Kidney (tissue), 14 donors: Measurements from ENCODE around the gene SORCS2. TPM values are rescaled to one million over a fixed set of nuclear protein-coding genes. Genes with fewer than 3 reads are reported as not detected.

Experiments
- DNase-seq, 5 donors: peaks; one replicate each; pipeline ENCODE4 v3.0.0-alpha.2; 2013 to 2020
- FAIRE-seq: peaks from 2 replicates; lab custom pipeline; 2012; peaks lifted over from hg19 to GRCh38; lab: Jason Lieb, UNC
- H3K27ac ChIP-seq, 2 donors: one replicate each; pipeline ENCODE4 v1.7.0; 2013; ENCODE audit warnings: low read depth in 2 of 2, low read length in 2 of 2, inconsistent platforms in 1 of 2
- H3K27me3 ChIP-seq: one replicate; pipeline ENCODE4 v1.7.1; 2013; ENCODE audit warnings: low read length, inconsistent platforms; ENCODE audit not compliant: control insufficient read depth, insufficient read depth
- H3K36me3 ChIP-seq, 3 donors: one replicate each; pipeline versions ENCODE4 v1.7.0 to v1.7.1; 2013; ENCODE audit warnings: low read length in 3 of 3, control low read depth in 1 of 3, inconsistent platforms in 1 of 3; ENCODE audit not compliant: insufficient read depth in 3 of 3, control insufficient read depth in 2 of 3
- H3K4me1 ChIP-seq, 3 donors: one replicate each; pipeline versions ENCODE4 v1.7.0 to v1.7.1; 2013; ENCODE audit warnings: low read length in 3 of 3, inconsistent platforms in 1 of 3, low read depth in 1 of 3; ENCODE audit not compliant: control insufficient read depth in 2 of 3, insufficient read depth in 2 of 3
- H3K4me3 ChIP-seq, 3 donors: one replicate each; pipeline versions ENCODE4 v1.7.0 to v1.8.1; 2013; ENCODE audit warnings: low read length in 3 of 3, control low read depth in 1 of 3, inconsistent platforms in 1 of 3
- H3K9ac ChIP-seq, 3 donors: one replicate each; pipeline versions ENCODE4 v1.7.0 to v1.7.1; 2013; ENCODE audit warnings: low read length in 3 of 3, control low read depth in 1 of 3, inconsistent platforms in 1 of 3
- H3K9me3 ChIP-seq, 3 donors: one replicate each; pipeline versions ENCODE4 v1.7.0 to v1.7.1; 2013; ENCODE audit warnings: low read length in 3 of 3, control low read depth in 1 of 3, inconsistent platforms in 1 of 3; ENCODE audit not compliant: control insufficient read depth in 2 of 3, insufficient read depth in 1 of 3
- intact Hi-C: fragments of 100-400 bp; cut with DNase I; formaldehyde crosslinking; loops from one replicate; pipeline ENCODE4 v1.11.1; 2022
- polyA plus RNA-seq: library from polyadenylated mRNA; stranded (reverse); fragments of 350-450 nt; fragmentation: Illumina TruSeq; extraction: RNeasy Lipid Tissue Mini Kit (QIAGEN cat#74804); gene quantifications from one replicate; pipeline ENCODE4 v1.2.3, GENCODE V29; 2014; ENCODE audit warnings: low read depth, low replicate concordance; ENCODE audit not compliant: insufficient read depth
- total RNA-seq: library from RNA; stranded (reverse); fragmentation: NEBNext Ultra II Directional; extraction: Animal tissue kit (Norgen Biotek cat#: 25700); gene quantifications from one replicate; pipeline ENCODE4 v1.2.1, GENCODE V29; 2021
- TF ChIP-seq, protein P1 (sequence below): IDR thresholded peaks from 3 replicates; pipeline ENCODE4 v1.5.1; 2012; ENCODE audit warnings: mild to moderate bottlenecking, moderate library complexity, borderline replicate concordance; ENCODE audit not compliant: insufficient read depth; ENCODE audit errors: extremely low read depth
- donor health status: control.
- donor health status: control.
- donor health status: control.
- donor health status: control.
- donor health status: control.
- donor health status: DM: yes; HTN: yes; CAD: no.
- donor health status: Normal renal cell carcinoma (clear cell type).

Gene SORCS2
- total and polyA plus RNA-seq, 2 donors from 2014 or later, result 6.1 to 9.1 TPM

DNA sequence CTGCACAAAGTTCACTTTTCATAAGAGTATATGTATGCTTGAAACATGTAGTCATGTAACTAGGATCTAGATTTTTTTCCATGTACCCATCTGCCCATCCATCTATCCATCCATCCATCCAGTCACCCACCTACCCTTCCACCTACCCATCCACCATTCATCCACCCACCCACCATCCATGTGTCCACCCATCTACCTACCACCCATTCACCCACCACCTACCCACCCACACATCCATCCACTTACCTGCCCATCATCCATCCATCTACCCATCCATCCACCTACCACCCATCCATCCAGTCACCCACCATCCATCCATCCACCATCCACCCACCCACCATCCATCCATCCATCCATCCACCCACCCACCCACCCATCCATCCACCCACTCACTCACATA, 364.2 kb downstream of the SORCS2 start:
- Histone ChIP-seq H3K36me3 (no peaks in the 10 kb centered on the region), H3K4me3 (no peak overlapping the region), H3K27me3 (no peaks in the 10 kb centered on the region), H3K9me3 (peaks cover 0 to 13% (median 3%) of the 10 kb centered on the region in 3 donors), H3K4me1 (no peaks in the 10 kb centered on the region), H3K27ac (no peak overlapping the region), H3K9ac (no peak overlapping the region)
- no peak for FAIRE-seq
- TF ChIP-seq, protein P1, sequence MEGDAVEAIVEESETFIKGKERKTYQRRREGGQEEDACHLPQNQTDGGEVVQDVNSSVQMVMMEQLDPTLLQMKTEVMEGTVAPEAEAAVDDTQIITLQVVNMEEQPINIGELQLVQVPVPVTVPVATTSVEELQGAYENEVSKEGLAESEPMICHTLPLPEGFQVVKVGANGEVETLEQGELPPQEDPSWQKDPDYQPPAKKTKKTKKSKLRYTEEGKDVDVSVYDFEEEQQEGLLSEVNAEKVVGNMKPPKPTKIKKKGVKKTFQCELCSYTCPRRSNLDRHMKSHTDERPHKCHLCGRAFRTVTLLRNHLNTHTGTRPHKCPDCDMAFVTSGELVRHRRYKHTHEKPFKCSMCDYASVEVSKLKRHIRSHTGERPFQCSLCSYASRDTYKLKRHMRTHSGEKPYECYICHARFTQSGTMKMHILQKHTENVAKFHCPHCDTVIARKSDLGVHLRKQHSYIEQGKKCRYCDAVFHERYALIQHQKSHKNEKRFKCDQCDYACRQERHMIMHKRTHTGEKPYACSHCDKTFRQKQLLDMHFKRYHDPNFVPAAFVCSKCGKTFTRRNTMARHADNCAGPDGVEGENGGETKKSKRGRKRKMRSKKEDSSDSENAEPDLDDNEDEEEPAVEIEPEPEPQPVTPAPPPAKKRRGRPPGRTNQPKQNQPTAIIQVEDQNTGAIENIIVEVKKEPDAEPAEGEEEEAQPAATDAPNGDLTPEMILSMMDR, result no peak
- no peak for DNase-seq
- intact Hi-C loops, result no loop called here

DNA sequence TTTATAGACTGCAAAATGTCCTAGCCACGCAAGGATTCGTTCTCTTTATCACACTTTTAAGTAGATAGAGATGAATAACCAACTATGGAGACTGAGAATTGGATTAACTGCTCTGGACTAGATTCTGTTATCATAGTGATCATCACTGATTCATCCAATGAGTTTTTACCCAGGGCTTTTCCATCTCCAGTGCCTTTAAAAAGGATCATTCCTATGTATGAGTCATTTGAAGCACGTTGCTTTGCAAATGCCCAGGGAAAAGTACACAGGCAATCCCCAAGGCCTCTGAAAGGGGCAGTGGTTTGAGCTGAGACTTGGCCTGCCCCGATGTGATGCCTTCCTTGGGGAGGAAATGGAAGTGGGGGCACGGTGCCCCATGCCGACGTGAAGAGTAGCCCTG, 365.1 kb downstream of the SORCS2 start:
- Histone ChIP-seq H3K4me3 (no peak overlapping the region), H3K27ac (no peak overlapping the region), H3K27me3 (no peaks in the 10 kb centered on the region), H3K4me1 (no peaks in the 10 kb centered on the region), H3K9ac (no peak overlapping the region), H3K9me3 (peaks cover 0 to 9% (median 3%) of the 10 kb centered on the region in 3 donors), H3K36me3 (no peaks in the 10 kb centered on the region)
- TF ChIP-seq, protein P1, result no peak
- no peak for DNase-seq
- no peak for FAIRE-seq
- intact Hi-C loops, result no loop called here

DNA sequence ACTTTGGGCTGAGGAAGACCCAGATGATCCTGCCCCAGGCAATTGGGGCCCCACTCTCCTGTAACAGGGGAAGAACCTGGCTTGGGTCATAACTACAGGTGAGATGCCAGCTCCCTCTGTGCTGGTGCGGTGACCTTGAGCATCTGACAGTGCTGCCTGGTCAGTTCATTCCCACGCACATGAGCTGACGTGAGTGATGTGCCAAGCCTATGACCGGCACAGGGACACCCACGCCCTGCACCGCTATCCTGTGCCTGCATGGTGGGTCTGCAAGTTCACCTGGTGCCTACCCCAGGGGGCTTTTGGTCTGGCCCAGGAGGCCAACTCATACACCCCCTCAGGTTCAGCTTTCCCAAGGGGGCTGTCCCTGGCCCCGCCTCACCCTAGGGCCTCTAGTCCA, 366.1 kb downstream of the SORCS2 start:
- no peak for FAIRE-seq

DNA sequence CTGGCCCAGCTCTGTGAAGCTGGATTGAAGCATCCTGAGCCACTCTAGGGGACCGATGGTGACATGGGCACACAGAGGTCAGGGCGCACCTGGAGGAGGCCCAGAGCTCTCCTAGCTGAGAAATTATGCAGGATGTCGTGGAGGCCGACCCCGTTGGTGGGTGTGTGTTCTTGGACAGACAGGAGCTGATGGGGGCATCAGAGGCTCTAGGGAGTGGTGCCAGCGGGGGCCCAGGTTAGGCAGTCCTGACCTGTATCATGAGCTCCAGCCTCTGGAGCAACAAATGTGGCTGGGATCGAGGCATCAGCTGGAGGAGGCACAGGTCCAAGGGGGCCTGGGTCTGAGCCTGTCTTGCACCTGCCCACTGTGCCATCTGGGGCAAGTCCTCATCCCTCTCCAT, 367.0 kb downstream of the SORCS2 start:
- H3K4me3 ChIP-seq, result no peak overlapping the region
- FAIRE-seq (no peak), DNase-seq (no peak)
- no peaks in the 10 kb centered on the region for H3K36me3 ChIP-seq
- no peak overlapping the region for H3K27ac ChIP-seq
- TF ChIP-seq, protein P1, result no peak
- no peaks in the 10 kb centered on the region for H3K27me3 ChIP-seq
- intact Hi-C loops, result no loop called here
- H3K9me3 ChIP-seq, result no peaks in the 10 kb centered on the region
- H3K9ac ChIP-seq, result no peak overlapping the region
- no peaks in the 10 kb centered on the region for H3K4me1 ChIP-seq

More for the DNA sequence above, 366.1 kb downstream of the SORCS2 start:
- Histone ChIP-seq H3K27me3 (no peaks in the 10 kb centered on the region), H3K27ac (no peak overlapping the region), H3K4me1 (no peaks in the 10 kb centered on the region), H3K9me3 (peaks cover 0 to 6% (median 0%) of the 10 kb centered on the region in 3 donors), H3K36me3 (no peaks in the 10 kb centered on the region), H3K9ac (no peak overlapping the region), H3K4me3 (no peak overlapping the region)
- no peak for DNase-seq
- TF ChIP-seq, protein P1, result no peak
- intact Hi-C loops, result no loop called here
